PC-3 (cell line): Measurements from ENCODE around the gene C8A.

Experiments
- CTCF ChIP-seq: fragments of 300-600 bp; sonication (generic); conservative IDR thresholded peaks from 2 replicates; pipeline ENCODE4 v1.5.1; 2017; ENCODE audit warnings: antibody characterized with exemption, low read depth, mild to moderate bottlenecking, low read length
- EZH2 ChIP-seq: fragments of 300-600 bp; sonication (generic); IDR thresholded peaks from one replicate; pipeline ENCODE4 v1.6.1; 2017; ENCODE audit warnings: antibody characterized with exemption, mild to moderate bottlenecking, low read length; ENCODE audit not compliant: unreplicated experiment

GRCh38 chr1:56958526-56958925 lies 103.9 kb downstream of the C8A start:
- no peak for TF ChIP-seq CTCF
- no peak for TF ChIP-seq EZH2
